Suprapubic skin (tissue), 4 donors: ENCODE measurements around the gene RPS21. TPM values are rescaled to one million over a fixed set of nuclear protein-coding genes. Genes with fewer than 3 reads are reported as not detected.

Experiments used
- DNase-seq, 2 donors: peaks; one replicate each; pipeline ENCODE4 v3.0.0-alpha.2; 2019; ENCODE audit warnings: low spot score in 2 of 2
- H3K27ac ChIP-seq: fragments of 200-600 bp; sonication (generic); one replicate; pipeline ENCODE4 v1.5.1; 2019
- H3K27me3 ChIP-seq: fragments of 200-600 bp; sonication (generic); one replicate; pipeline ENCODE4 v1.5.1; 2019
- H3K36me3 ChIP-seq: fragments of 200-600 bp; sonication (generic); one replicate; pipeline ENCODE4 v1.5.1; 2019
- H3K4me1 ChIP-seq: fragments of 200-600 bp; sonication (generic); one replicate; pipeline ENCODE4 v1.5.1; 2019
- H3K4me3 ChIP-seq: fragments of 200-600 bp; sonication (generic); one replicate; pipeline ENCODE4 v1.5.1; 2019; ENCODE audit warnings: mild to moderate bottlenecking
- H3K9me3 ChIP-seq: fragments of 200-600 bp; sonication (generic); one replicate; pipeline ENCODE4 v1.5.1; 2019
- CTCF ChIP-seq, 2 donors: fragments of 200-600 bp in 1 of 2; fragments of 450-650 bp in 1 of 2; sonication (generic) in 1 of 2; IDR thresholded peaks; one replicate each; pipeline ENCODE4 v1.5.1; 2016 to 2019; ENCODE audit warnings: antibody characterized with exemption in 2 of 2, mild to moderate bottlenecking in 1 of 2, moderate library complexity in 1 of 2
- EP300 ChIP-seq: sonication (generic); formaldehyde crosslinking; IDR thresholded peaks from one replicate; pipeline ENCODE4 v1.6.1; 2017; ENCODE audit warnings: antibody characterized with exemption
- POLR2A ChIP-seq, 2 donors: fragments of 450-650 bp; IDR thresholded peaks; one replicate each; pipeline ENCODE4 v1.6.1; 2017; ENCODE audit warnings: antibody characterized with exemption in 2 of 2, mild to moderate bottlenecking in 2 of 2, moderate library complexity in 2 of 2
- POLR2AphosphoS5 ChIP-seq, 3 donors: sonication (generic); formaldehyde crosslinking; IDR thresholded peaks; one replicate each; pipeline ENCODE4 v1.6.1; 2017; ENCODE audit warnings: antibody characterized with exemption in 3 of 3
- WGBS: methylation state at CpG from one replicate; pipeline ENCODE4 v1.1.5; 2018; 5-methylcytosine and 5-hydroxymethylcytosine counted together
- total RNA-seq, 4 donors: library from RNA; depleted of rRNA; stranded (reverse); fragments of >200 nt; gene quantifications; one replicate each; pipeline ENCODE4 v1.1.0, GENCODE V29; 2016

The RPS21 gene
- total RNA-seq, 4 donors from 2014 or later, result 1,604 to 3,217 (median 2,363) TPM

- Histone ChIP-seq H3K27me3 (peaks cover 3% of the 10 kb centered on the region), H3K9me3 (no peaks in the 10 kb centered on the region), H3K36me3 (no peaks in the 10 kb centered on the region), H3K4me1 (peaks cover 28% of the 10 kb centered on the region), H3K4me3 (no peak overlapping the region), H3K27ac (no peak overlapping the region)
- TF ChIP-seq CTCF (IDR thresholded peaks at IDR 0.05) (no peak), POLR2AphosphoS5 (IDR thresholded peaks at IDR 0.05) (no peak), EP300 (no peak), POLR2A (IDR thresholded peaks at IDR 0.05) (no peak)
- no peak for DNase-seq
- WGBS, result 88% methylated on average over 12 of the region's 19 CpGs
These were observed 24.0 kb downstream of the RPS21 start for GRCh38 chr20:62410746-62411478.

GRCh38 chr20:62411479-62412193 lies 24.7 kb downstream of the RPS21 start:
- WGBS, result 83% methylated on average over 16 of the region's 24 CpGs
- Histone ChIP-seq H3K4me3 (no peak overlapping the region), H3K4me1 (peaks cover 21% of the 10 kb centered on the region), H3K27ac (no peak overlapping the region), H3K27me3 (peaks cover 10% of the 10 kb centered on the region), H3K36me3 (no peaks in the 10 kb centered on the region), H3K9me3 (no peaks in the 10 kb centered on the region)
- no peak for TF ChIP-seq POLR2A (IDR thresholded peaks at IDR 0.05)
- TF ChIP-seq CTCF (IDR thresholded peaks at IDR 0.05), result no peak
- no peak for TF ChIP-seq POLR2AphosphoS5 (IDR thresholded peaks at IDR 0.05)
- TF ChIP-seq EP300, result no peak
- no peak for DNase-seq

- H3K4me3 ChIP-seq, result no peak overlapping the region
- peaks cover 18% of the 10 kb centered on the region for H3K4me1 ChIP-seq
- no peak overlapping the region for H3K27ac ChIP-seq
- TF ChIP-seq EP300 (no peak), POLR2A (IDR thresholded peaks at IDR 0.05) (no peak), CTCF (IDR thresholded peaks at IDR 0.05) (no peak), POLR2AphosphoS5 (IDR thresholded peaks at IDR 0.05) (no peak)
- 87% methylated on average over 13 of the region's 22 CpGs for WGBS
- peaks cover 10% of the 10 kb centered on the region for H3K27me3 ChIP-seq
- no peaks in the 10 kb centered on the region for H3K36me3 ChIP-seq
- DNase-seq, result no peak
- H3K9me3 ChIP-seq, result no peaks in the 10 kb centered on the region
These were observed 25.5 kb downstream of the RPS21 start for GRCh38 chr20:62412194-62413024.

GRCh38 chr20:62413025-62413570 lies 26.2 kb downstream of the RPS21 start:
- DNase-seq, result no peak
- peaks cover 11% of the 10 kb centered on the region for H3K4me1 ChIP-seq
- TF ChIP-seq POLR2AphosphoS5 (IDR thresholded peaks at IDR 0.05), result no peak
- TF ChIP-seq POLR2A (IDR thresholded peaks at IDR 0.05), result no peak
- TF ChIP-seq CTCF (IDR thresholded peaks at IDR 0.05), result no peak
- no peak for TF ChIP-seq EP300

More at GRCh38 chr20:62413025-62413570, 26.2 kb downstream of the RPS21 start:
- Histone ChIP-seq H3K36me3 (no peaks in the 10 kb centered on the region), H3K9me3 (no peaks in the 10 kb centered on the region), H3K27ac (no peak overlapping the region), H3K4me3 (no peak overlapping the region), H3K27me3 (peaks cover 13% of the 10 kb centered on the region)
- WGBS, result 84% methylated on average over 11 of the region's 11 CpGs
